Measurements from ENCODE around the gene LIN28A. TPM values are rescaled to one million over a fixed set of nuclear protein-coding genes. Genes with fewer than 3 reads are reported as not detected.
A peak's percentile ranks its signal among the peaks of the same experiment; 100 is the strongest.
"Not testable (repeated sequence)": the region's sequence is repeated elsewhere in the genome, so short reads cannot be mapped to it uniquely, and the experiment has no call there.

LIN28A gene
- total RNA-seq, 1 donor from 2014 or later: not detected

- Histone ChIP-seq H3K27ac (no peak overlapping the region), H3K27me3 (peaks cover 7% of the 10 kb centered on the region), H3K9me3 (no peaks in the 10 kb centered on the region), H3K36me3 (no peaks in the 10 kb centered on the region), H3K4me1 (no peaks in the 10 kb centered on the region), H3K4me3 (no peak overlapping the region)
- DNase-seq: no peak
- TF ChIP-seq CTCF (IDR thresholded peaks at IDR 0.05): no peak
- intact Hi-C loops (cut with DNase I): no loop called here
- no peak for ATAC-seq
These were observed 43.2 kb upstream of the LIN28A start for GRCh38 chr1:26367441-26367840.

- Histone ChIP-seq H3K27ac (no peak overlapping the region), H3K4me3 (no peak overlapping the region), H3K4me1 (no peaks in the 10 kb centered on the region), H3K9me3 (no peaks in the 10 kb centered on the region), H3K27me3 (peaks cover 7% of the 10 kb centered on the region), H3K36me3 (no peaks in the 10 kb centered on the region)
- ATAC-seq (no peak), DNase-seq (no peak)
- intact Hi-C loops (cut with DNase I): no loop called here
- no peak for TF ChIP-seq CTCF (IDR thresholded peaks at IDR 0.05)
These were observed 42.6 kb upstream of the LIN28A start for GRCh38 chr1:26368006-26368405.

GRCh38 chr1:26368486-26368885 lies 42.1 kb upstream of the LIN28A start:
- DNase-seq: no peak
- H3K9me3 ChIP-seq: no peaks in the 10 kb centered on the region
- no peak overlapping the region for H3K4me3 ChIP-seq
- H3K4me1 ChIP-seq: no peaks in the 10 kb centered on the region
- intact Hi-C loops (cut with DNase I): no loop called here
- H3K36me3 ChIP-seq: no peaks in the 10 kb centered on the region
- TF ChIP-seq CTCF (IDR thresholded peaks at IDR 0.05): no peak
- H3K27ac ChIP-seq: no peak overlapping the region
- peaks cover 7% of the 10 kb centered on the region for H3K27me3 ChIP-seq
- ATAC-seq: no peak

- Histone ChIP-seq H3K27me3 (no peaks in the 10 kb centered on the region), H3K4me3 (peak overlapping the region; percentile 1), H3K36me3 (no peaks in the 10 kb centered on the region), H3K4me1 (no peaks in the 10 kb centered on the region), H3K9me3 (no peaks in the 10 kb centered on the region), H3K27ac (no peak overlapping the region)
- DNase-seq: no peak
- ATAC-seq: no peak
- no peak for TF ChIP-seq CTCF (IDR thresholded peaks at IDR 0.05)
- intact Hi-C loops (cut with DNase I): no loop called here
These were observed 39.8 kb upstream of the LIN28A start for GRCh38 chr1:26370591-26371382.

- no peaks in the 10 kb centered on the region for H3K4me1 ChIP-seq
- H3K27me3 ChIP-seq: no peaks in the 10 kb centered on the region
- intact Hi-C loops (cut with DNase I): no loop called here
- DNase-seq (no peak), ATAC-seq (no peak)
- no peaks in the 10 kb centered on the region for H3K36me3 ChIP-seq
- no peak overlapping the region for H3K27ac ChIP-seq
- no peak for TF ChIP-seq CTCF (IDR thresholded peaks at IDR 0.05)
- no peak overlapping the region for H3K4me3 ChIP-seq
- H3K9me3 ChIP-seq: no peaks in the 10 kb centered on the region
These were observed 38.6 kb upstream of the LIN28A start for GRCh38 chr1:26372039-26372438.

GRCh38 chr1:26372611-26373010 lies 38.0 kb upstream of the LIN28A start, which contains the start of gene ZNF683:
Gene ZNF683 (minus strand): TSS chr1:26372750. CDS start chr1:26368571, 4,179 bp downstream.
- H3K4me1 ChIP-seq; H3K27ac ChIP-seq; ATAC-seq; H3K27me3 ChIP-seq; intact Hi-C loops (cut with DNase I); DNase-seq; H3K36me3 ChIP-seq; H3K4me3 ChIP-seq; H3K9me3 ChIP-seq: not testable (repeated sequence)
